ENCODE measurements around the gene PSD4.

Gene PSD4

GRCh38 chr2:113142290-113142689, 31.5 kb upstream of the PSD4 start:
- DNase-seq (ENCODE audit: low read depth): no peak

- DNase-seq (ENCODE audit: low read depth): no peak
Observed at GRCh38 chr2:113144259-113144658, 29.5 kb upstream of the PSD4 start.

GRCh38 chr2:113148606-113149552, 24.9 kb upstream of the PSD4 start:
- DNase-seq (ENCODE audit: low read depth): no peak

GRCh38 chr2:113149553-113150257, 24.1 kb upstream of the PSD4 start:
- no peak for DNase-seq (ENCODE audit: low read depth)

DNA sequence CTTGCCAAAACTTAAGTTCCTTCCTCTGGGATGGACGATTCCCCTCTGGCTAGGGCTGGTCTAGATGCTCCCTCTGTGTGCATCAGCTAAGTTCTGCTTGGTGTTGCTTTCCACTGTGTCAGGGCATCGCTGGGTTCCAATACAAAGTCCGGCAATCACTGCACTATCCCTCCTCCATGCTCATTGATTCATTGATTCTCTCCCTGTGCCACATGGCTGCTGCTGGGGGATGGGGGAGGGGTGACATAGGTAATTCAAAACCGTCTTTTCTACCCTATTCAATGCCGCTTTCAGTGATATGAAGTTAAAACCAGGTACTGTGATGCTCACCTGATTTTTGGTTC, 23.5 kb upstream of the PSD4 start:
- DNase-seq (ENCODE audit: low read depth): no peak

DNA sequence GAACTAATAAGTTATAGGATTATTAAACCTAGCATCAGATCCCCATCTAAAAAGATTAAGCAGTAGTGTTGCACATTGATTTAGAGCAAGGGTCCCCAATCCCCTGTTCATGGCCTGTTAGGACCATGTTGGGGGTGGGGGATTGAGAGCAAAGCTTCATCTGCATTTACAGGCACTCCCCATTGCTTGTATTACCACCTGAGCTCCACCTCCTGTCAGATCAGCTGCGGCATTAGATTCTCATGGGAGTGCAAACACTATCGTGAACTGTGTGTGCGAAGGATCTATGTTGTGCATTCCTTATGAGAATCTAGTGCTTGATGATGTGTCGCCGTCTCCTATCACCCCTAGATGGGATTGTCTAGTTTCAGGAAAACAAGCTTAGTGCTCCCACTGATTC, 18.4 kb upstream of the PSD4 start:
- no peak for DNase-seq (ENCODE audit: low read depth)

- no peak for DNase-seq (ENCODE audit: low read depth)
Observed at GRCh38 chr2:113156278-113157117, 17.3 kb upstream of the PSD4 start.

GRCh38 chr2:113157118-113157896, 16.5 kb upstream of the PSD4 start:
- no peak for DNase-seq (ENCODE audit: low read depth)

DNA sequence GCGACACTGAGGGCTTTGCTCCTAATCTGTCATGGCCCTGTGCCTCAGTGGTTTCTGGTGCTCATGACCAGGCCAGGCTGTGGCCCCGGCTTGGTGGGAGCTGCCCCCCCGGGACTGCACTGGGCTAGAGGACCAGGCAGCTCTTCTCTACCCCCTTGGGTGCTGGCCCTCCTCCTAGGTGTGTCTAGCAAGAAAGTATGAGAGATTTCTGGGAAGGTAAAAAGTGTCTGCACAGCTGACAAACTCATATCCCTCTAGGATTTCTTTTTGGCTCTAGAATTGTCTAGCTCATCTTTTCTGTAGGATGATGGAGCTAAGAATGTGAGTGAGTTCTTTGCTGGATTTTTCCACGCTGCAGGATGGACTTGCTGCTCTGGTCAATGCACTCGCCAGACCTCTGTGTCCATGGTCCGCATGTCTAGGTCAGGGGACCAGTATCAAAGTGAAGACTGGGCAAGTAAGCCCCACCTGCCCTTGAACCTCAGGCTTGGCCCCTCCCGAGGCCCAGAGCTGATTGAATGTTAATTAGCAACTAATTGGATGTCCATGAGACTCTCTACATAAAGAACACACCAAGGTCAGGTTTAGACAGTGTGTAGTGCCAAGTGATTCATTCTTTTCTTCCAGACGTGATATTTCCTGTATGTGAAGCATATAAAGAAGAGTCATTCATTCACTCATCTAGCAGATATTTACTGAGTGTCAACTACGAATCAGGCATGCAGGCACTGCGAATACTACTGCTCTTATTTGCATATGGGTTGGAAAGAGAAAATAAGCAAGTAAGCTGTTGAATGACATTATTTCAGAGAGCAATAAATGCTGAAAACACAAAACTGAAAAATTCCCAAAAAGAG, 15.6 kb upstream of the PSD4 start:
- peak; percentile 3 for DNase-seq (ENCODE audit: low read depth)

- no peak for DNase-seq (ENCODE audit: low read depth)
Observed at GRCh38 chr2:113158884-113159553, 14.8 kb upstream of the PSD4 start.

DNA sequence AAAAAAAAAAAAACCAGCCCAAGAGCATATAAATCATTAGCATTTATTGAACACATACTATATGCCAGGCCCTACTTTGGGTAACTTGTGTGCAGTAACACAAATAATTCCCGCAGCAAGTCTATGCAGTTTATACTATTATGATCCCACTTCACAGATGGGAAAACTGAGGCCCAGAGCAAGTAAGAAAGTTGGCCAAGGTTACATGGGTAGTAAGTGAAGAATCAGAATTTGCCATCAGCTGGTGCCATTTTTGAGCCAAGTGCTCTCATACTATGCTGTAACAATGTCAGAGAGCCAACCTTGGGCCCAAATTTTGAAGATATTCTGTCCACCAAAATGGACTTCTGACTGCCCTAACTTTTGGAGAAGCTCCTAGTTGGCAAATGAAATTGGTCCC, 13.5 kb upstream of the PSD4 start:
- no peak for DNase-seq (ENCODE audit: low read depth)

GRCh38 chr2:113160962-113161361, 12.8 kb upstream of the PSD4 start:
- DNase-seq (ENCODE audit: low read depth): no peak

GRCh38 chr2:113162173-113162572, 11.6 kb upstream of the PSD4 start:
- no peak for DNase-seq (ENCODE audit: low read depth)

GRCh38 chr2:113162869-113163268, 10.9 kb upstream of the PSD4 start:
- DNase-seq (ENCODE audit: low read depth): no peak

- DNase-seq (ENCODE audit: low read depth): no peak
Observed at GRCh38 chr2:113164215-113164929, 9.4 kb upstream of the PSD4 start.

DNA sequence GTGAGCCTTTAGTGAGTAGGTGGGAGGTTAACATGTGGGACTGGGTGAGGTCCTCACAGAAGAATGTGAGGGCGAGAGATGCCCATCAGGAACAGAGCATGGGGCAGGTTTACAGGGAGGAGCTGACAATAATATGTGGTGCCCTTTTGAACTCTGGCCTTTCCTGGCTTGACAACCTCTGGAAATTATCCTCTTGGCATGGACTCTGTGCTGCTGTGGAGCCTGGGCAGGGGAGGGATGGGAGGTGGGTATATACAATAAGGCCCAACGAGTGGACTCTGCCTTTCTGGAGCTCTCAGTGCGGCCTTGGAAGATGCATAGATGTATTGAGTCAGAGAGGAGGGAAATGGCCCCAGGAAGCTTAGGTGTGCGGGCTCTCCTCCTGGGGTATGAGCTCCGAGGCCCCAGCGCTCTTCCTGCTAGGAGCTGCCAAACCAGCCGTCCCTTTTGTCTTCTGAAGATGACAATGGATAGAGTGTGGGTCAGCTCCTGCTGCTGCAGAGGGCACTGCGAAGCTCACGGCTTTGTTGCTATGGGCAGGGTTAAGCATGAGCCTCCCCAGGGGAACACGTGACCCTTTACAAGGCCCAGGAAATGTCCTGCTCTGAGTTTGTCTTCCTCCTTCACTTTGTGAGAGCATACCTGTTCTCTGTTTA, 8.7 kb upstream of the PSD4 start:
- no peak for DNase-seq (ENCODE audit: low read depth)

- no peak for DNase-seq (ENCODE audit: low read depth)
Observed at GRCh38 chr2:113166187-113166645, 7.6 kb upstream of the PSD4 start.

DNA sequence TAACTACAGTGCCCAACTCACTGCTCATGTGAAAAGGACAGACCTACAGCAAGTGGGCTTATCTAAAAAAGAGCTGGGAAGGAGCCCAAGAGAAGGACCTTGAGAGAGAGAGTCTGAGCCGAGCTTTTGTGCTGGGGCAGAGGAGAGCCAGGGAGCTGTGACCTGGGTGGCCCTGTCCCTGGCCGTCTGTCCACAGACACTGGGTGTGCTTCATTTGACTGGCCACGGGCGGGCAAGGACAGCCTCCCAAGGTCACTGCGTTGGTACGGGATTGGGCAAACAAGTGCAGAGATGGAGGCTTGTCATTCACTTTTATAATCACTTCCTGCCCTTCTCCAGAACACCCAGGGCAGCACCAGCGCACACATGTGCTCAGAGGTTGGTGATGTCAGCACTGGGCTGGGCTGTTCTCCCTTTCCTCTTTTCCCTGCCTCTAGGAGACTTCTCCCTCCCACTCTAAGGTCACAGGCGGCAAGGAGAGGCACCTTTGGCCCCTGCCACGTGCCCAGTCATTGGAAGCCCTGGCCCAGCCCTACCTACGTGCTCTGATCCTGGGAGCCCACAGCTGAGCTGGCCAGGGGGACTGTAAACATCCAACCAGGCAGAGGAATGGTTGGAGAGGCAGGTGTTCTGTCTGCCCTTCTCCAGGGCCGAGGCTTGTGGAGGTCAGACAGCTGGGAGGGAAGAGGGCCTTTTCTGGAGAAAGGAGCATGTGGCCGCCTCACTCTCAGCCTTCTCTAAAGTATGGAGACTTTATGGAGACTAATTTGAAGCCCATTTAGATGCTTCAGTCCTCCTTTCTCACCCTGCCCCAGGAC, 6.4 kb upstream of the PSD4 start:
- no peak for DNase-seq (ENCODE audit: low read depth)

Measured in GM04503 (cell line).